Kidney (tissue), 14 donors: Measurements from ENCODE around the gene HLF. TPM values are rescaled to one million over a fixed set of nuclear protein-coding genes. Genes with fewer than 3 reads are reported as not detected.

Experiments
- DNase-seq, 5 donors: peaks; one replicate each; pipeline ENCODE4 v3.0.0-alpha.2; 2013 to 2020
- FAIRE-seq: peaks from 2 replicates; lab custom pipeline; 2012; peaks lifted over from hg19 to GRCh38; lab: Jason Lieb, UNC
- H3K27ac ChIP-seq, 2 donors: one replicate each; pipeline ENCODE4 v1.7.0; 2013; ENCODE audit warnings: low read depth in 2 of 2, low read length in 2 of 2, inconsistent platforms in 1 of 2
- H3K27me3 ChIP-seq: one replicate; pipeline ENCODE4 v1.7.1; 2013; ENCODE audit warnings: low read length, inconsistent platforms; ENCODE audit not compliant: control insufficient read depth, insufficient read depth
- H3K36me3 ChIP-seq, 3 donors: one replicate each; pipeline versions ENCODE4 v1.7.0 to v1.7.1; 2013; ENCODE audit warnings: low read length in 3 of 3, control low read depth in 1 of 3, inconsistent platforms in 1 of 3; ENCODE audit not compliant: insufficient read depth in 3 of 3, control insufficient read depth in 2 of 3
- H3K4me1 ChIP-seq, 3 donors: one replicate each; pipeline versions ENCODE4 v1.7.0 to v1.7.1; 2013; ENCODE audit warnings: low read length in 3 of 3, inconsistent platforms in 1 of 3, low read depth in 1 of 3; ENCODE audit not compliant: control insufficient read depth in 2 of 3, insufficient read depth in 2 of 3
- H3K4me3 ChIP-seq, 3 donors: one replicate each; pipeline versions ENCODE4 v1.7.0 to v1.8.1; 2013; ENCODE audit warnings: low read length in 3 of 3, control low read depth in 1 of 3, inconsistent platforms in 1 of 3
- H3K9ac ChIP-seq, 3 donors: one replicate each; pipeline versions ENCODE4 v1.7.0 to v1.7.1; 2013; ENCODE audit warnings: low read length in 3 of 3, control low read depth in 1 of 3, inconsistent platforms in 1 of 3
- H3K9me3 ChIP-seq, 3 donors: one replicate each; pipeline versions ENCODE4 v1.7.0 to v1.7.1; 2013; ENCODE audit warnings: low read length in 3 of 3, control low read depth in 1 of 3, inconsistent platforms in 1 of 3; ENCODE audit not compliant: control insufficient read depth in 2 of 3, insufficient read depth in 1 of 3
- CTCF ChIP-seq: IDR thresholded peaks from 3 replicates; pipeline ENCODE4 v1.5.1; 2012; ENCODE audit warnings: mild to moderate bottlenecking, moderate library complexity, borderline replicate concordance; ENCODE audit not compliant: insufficient read depth; ENCODE audit errors: extremely low read depth
- intact Hi-C: fragments of 100-400 bp; cut with DNase I; formaldehyde crosslinking; loops from one replicate; pipeline ENCODE4 v1.11.1; 2022
- polyA plus RNA-seq: library from polyadenylated mRNA; stranded (reverse); fragments of 350-450 nt; fragmentation: Illumina TruSeq; extraction: RNeasy Lipid Tissue Mini Kit (QIAGEN cat#74804); gene quantifications from one replicate; pipeline ENCODE4 v1.2.3, GENCODE V29; 2014; ENCODE audit warnings: low read depth, low replicate concordance; ENCODE audit not compliant: insufficient read depth
- total RNA-seq: library from RNA; stranded (reverse); fragmentation: NEBNext Ultra II Directional; extraction: Animal tissue kit (Norgen Biotek cat#: 25700); gene quantifications from one replicate; pipeline ENCODE4 v1.2.1, GENCODE V29; 2021
- donor health status: control.
- donor health status: control.
- donor health status: control.
- donor health status: control.
- donor health status: control.
- donor health status: DM: yes; HTN: yes; CAD: no.
- donor health status: Normal renal cell carcinoma (clear cell type).

HLF gene
- total and polyA plus RNA-seq, 2 donors from 2014 or later = 9.1 to 38.4 TPM

DNA sequence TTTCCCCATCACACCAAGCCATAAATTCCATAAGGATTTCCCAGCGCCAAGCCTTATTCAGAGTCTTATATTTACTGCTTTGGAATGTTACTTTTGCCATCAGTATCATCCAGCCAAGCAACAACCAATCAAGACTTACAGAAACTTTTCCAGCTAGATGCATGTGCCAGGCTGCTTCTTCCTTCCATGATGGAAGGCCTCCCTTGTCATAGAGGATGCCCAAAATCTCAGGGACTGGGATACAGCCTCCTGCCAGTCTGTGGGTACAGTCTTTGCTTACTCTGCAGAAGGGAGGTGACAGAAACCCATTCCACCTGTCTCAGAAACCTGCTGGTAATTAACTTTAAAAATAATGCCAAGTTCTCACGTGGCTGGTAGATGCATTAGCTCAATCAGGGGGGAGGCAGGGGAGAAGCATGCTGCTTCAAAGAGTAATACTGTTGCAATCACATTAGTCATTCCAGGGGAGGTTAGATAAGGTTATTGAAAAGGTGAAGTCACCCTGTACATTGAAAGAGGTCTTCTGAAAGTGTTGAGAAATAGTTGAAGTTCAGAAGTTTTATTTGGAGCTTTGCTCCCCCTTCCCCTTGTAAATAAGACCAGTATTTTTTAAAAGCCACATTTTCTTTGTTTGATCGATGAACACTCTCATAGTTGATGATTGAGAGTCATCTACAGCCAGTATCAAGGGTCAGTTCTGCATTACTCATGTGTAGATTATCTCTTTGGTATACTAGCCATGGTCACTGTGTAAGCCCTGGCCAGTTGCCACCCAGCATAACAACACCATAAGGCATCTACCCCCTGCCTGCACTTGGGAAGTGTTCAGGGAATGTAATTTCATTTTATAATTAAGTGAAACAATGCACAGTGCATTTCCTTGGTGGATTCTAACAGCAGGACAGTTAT is 22.2 kb downstream of the HLF start:
- H3K4me3 ChIP-seq = no peak overlapping the region
- TF ChIP-seq CTCF = no peak
- H3K27ac ChIP-seq = peak overlapping the region; percentile 92 to 94
- no peak overlapping the region for H3K9ac ChIP-seq
- no peaks in the 10 kb centered on the region for H3K27me3 ChIP-seq
- H3K9me3 ChIP-seq = no peaks in the 10 kb centered on the region
- intact Hi-C loops = no loop called here
- no peak for FAIRE-seq
- peaks cover 3 to 59% (median 42%) of the 10 kb centered on the region in 3 donors for H3K4me1 ChIP-seq
- DNase-seq = peak in 1 of 5 donors; percentile 38
- peaks cover 0 to 8% (median 2%) of the 10 kb centered on the region in 3 donors for H3K36me3 ChIP-seq

DNA sequence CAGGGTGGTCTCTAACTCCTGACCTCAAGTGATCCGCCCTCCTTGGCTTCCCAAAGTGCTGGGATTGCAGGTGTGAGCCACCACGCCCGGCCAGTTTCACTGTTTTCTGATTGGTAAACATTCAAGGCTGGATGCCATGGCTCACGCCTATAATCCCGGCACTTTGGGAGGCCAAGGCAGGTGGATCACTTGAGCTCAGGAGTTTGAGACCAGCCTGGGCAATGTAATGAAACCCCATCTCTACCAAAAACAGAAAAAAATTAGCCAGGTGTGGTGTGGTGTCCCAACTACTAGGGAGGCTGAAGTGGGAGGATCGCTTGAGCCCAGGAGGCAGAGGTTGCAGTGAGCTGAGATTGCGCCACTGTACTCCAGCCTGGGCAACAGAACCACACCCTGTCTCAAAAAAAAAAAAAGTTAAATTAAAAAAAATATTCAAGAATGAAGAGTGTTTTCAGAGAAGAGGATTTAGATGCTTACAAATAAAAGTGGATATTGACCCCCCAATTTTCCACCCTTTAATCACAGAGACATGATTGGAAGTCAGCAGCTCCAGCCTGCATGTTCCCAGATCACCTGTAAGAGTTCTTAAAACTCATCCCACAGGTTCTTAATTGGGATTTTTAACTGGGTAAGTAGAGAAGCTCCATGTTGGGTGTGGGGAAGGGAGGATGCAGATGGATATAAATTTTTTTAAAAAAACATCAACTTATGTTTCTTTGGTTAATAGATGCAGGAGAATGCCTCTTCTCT is 23.8 kb downstream of the HLF start:
- no peak for TF ChIP-seq CTCF
- peaks cover 0 to 17% (median 2%) of the 10 kb centered on the region in 3 donors for H3K36me3 ChIP-seq
- H3K9me3 ChIP-seq = no peaks in the 10 kb centered on the region
- no peak overlapping the region for H3K27ac ChIP-seq
- no peaks in the 10 kb centered on the region for H3K27me3 ChIP-seq
- peaks cover 3 to 49% (median 31%) of the 10 kb centered on the region in 3 donors for H3K4me1 ChIP-seq
- H3K4me3 ChIP-seq = no peak overlapping the region
- DNase-seq = no peak
- no peak for FAIRE-seq
- intact Hi-C loops = no loop called here
- no peak overlapping the region for H3K9ac ChIP-seq

DNA sequence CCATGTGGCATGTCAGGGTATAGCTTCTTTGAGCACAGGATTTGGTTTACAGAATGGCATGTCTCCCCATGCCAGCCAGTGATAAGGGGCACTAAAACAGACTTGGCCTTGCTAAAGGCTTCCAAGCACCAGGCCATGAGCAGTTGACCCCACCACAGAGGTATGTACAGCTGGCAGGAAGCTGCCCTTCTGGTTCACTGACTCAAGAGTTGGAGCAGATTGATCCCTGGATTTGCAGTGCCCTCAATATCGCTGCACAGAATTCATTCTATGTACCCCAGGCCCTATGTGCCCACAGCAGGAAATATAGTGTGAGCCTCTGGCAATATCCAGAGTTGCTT is 24.3 kb downstream of the HLF start:
- Histone ChIP-seq H3K27ac (no peak overlapping the region), H3K4me3 (no peak overlapping the region), H3K4me1 (peaks cover 3 to 44% (median 26%) of the 10 kb centered on the region in 3 donors), H3K9ac (no peak overlapping the region), H3K36me3 (peaks cover 0 to 17% (median 2%) of the 10 kb centered on the region in 3 donors), H3K9me3 (no peaks in the 10 kb centered on the region), H3K27me3 (no peaks in the 10 kb centered on the region)
- intact Hi-C loops = no loop called here
- TF ChIP-seq CTCF = no peak
- no peak for FAIRE-seq
- no peak for DNase-seq
